Measurements from ENCODE around the gene TGFBR2.

GRCh38 chr3:30660136-30660535 lies 53.7 kb downstream of the TGFBR2 start:
- TF ChIP-seq CTCF (IDR thresholded peaks at IDR 0.05) (no peak), EP300 (IDR thresholded peaks at IDR 0.05) (no peak), POLR2A (IDR thresholded peaks at IDR 0.05) (no peak), POLR2AphosphoS5 (IDR thresholded peaks at IDR 0.05) (no peak)
